HepG2 (cell line): ENCODE data around the gene CYSRT1. TPM values are rescaled to one million over a fixed set of nuclear protein-coding genes. Genes with fewer than 3 reads are reported as not detected.
A peak's percentile ranks its signal among the peaks of the same experiment; 100 is the strongest.

ENCODE experiments used
- ATF2 ChIP-seq: sonication (generic); formaldehyde crosslinking; IDR thresholded peaks from 2 replicates; pipeline ENCODE4 v1.4.0; 2020; ENCODE audit warnings: missing genetic modification reagents
- ATF6 ChIP-seq: sonication (generic); formaldehyde crosslinking; conservative IDR thresholded peaks from 2 replicates; pipeline ENCODE4 v1.4.0; 2020; ENCODE audit warnings: missing genetic modification reagents
- BRCA1 ChIP-seq: sonication (generic); formaldehyde crosslinking; IDR thresholded peaks from 2 replicates; pipeline ENCODE4 v1.4.0; 2020; ENCODE audit warnings: missing genetic modification reagents
- CEBPG ChIP-seq: IDR thresholded peaks from 2 replicates; pipeline ENCODE4 v1.6.1; 2016
- EHMT2 ChIP-seq: fragments of 200-600 bp; sonication (generic); IDR thresholded peaks from 2 replicates; pipeline ENCODE4 v1.7.0; 2017; ENCODE audit warnings: antibody characterized with exemption, low read depth, low read length, borderline replicate concordance
- FOXA3 ChIP-seq: IDR thresholded peaks from 2 replicates; pipeline ENCODE4 v1.6.1; 2016; ENCODE audit warnings: missing genetic modification reagents, missing compliant biosample characterization
- KDM1A ChIP-seq: IDR thresholded peaks from 2 replicates; pipeline ENCODE4 v1.6.1; 2016; ENCODE audit warnings: missing compliant biosample characterization
- MBD4 ChIP-seq: IDR thresholded peaks from 2 replicates; pipeline ENCODE4 v1.6.1; 2012; ENCODE audit warnings: low read length, inconsistent platforms, borderline replicate concordance
- MTF1 ChIP-seq: sonication (generic); formaldehyde crosslinking; IDR thresholded peaks from 2 replicates; pipeline ENCODE4 v1.5.0; 2020; ENCODE audit warnings: missing genetic modification reagents
- NCOA1 ChIP-seq: sonication (generic); formaldehyde crosslinking; IDR thresholded peaks from 2 replicates; pipeline ENCODE4 v1.9.0; 2021; ENCODE audit warnings: missing genetic modification reagents
- RAD51 ChIP-seq: fragments of 450-650 bp; IDR thresholded peaks from 2 replicates; pipeline ENCODE4 v1.6.1; 2016; ENCODE audit warnings: borderline replicate concordance
- RFXANK ChIP-seq: IDR thresholded peaks from 2 replicates; pipeline ENCODE4 v1.6.1; 2016
- SRSF4 ChIP-seq: fragments of 200-400 bp; formaldehyde crosslinking; IDR thresholded peaks from one replicate; pipeline ENCODE4 v1.6.1; 2018; ENCODE audit warnings: mild to moderate bottlenecking, low read depth, low read length, moderate library complexity; ENCODE audit not compliant: poor library complexity, severe bottlenecking
- STAT5B ChIP-seq: sonication (generic); formaldehyde crosslinking; IDR thresholded peaks from 2 replicates; pipeline ENCODE4 v1.4.0; 2020; ENCODE audit warnings: missing genetic modification reagents
- TAF1 ChIP-seq: sonication (generic); formaldehyde crosslinking; IDR thresholded peaks from 2 replicates; pipeline ENCODE4 v1.4.0; 2020; ENCODE audit warnings: missing genetic modification reagents
- ZBTB8A ChIP-seq: sonication (generic); formaldehyde crosslinking; IDR thresholded peaks from 2 replicates; pipeline ENCODE4 v1.4.0; 2020; ENCODE audit warnings: mild to moderate bottlenecking, low read depth, missing genetic modification reagents, borderline replicate concordance
- ZNF616 ChIP-seq: sonication (generic); formaldehyde crosslinking; IDR thresholded peaks from 2 replicates; pipeline ENCODE4 v1.5.0; 2020; ENCODE audit warnings: low read depth, mild to moderate bottlenecking, missing genetic modification reagents
- polyA plus RNA-seq, 8 experiments: library from polyadenylated mRNA; depleted of rRNA in 3 of 8; stranded (reverse) in 7 of 8; unstranded in 1 of 8; fragments of >200 nt; fragmentation: Illumina TruSeq in 4 of 8; extraction: Trizol in 4 of 8; gene quantifications; 2 replicates each; pipeline versions ENCODE4 v1.2.1 to v1.2.3, GENCODE V29; 2011 to 2016; ENCODE audit warnings: low read depth in 4 of 8, missing spikeins in 1 of 8, mixed read lengths in 1 of 8; ENCODE audit not compliant: insufficient read depth in 1 of 8
- total RNA-seq, 5 experiments: library from RNA; depleted of rRNA; stranded (reverse); fragments of >200 nt; fragmentation: Illumina TruSeq; extraction: Trizol; gene quantifications; 2 replicates each; pipeline ENCODE4 v1.2.3, GENCODE V29; 2016; ENCODE audit warnings: low read depth in 1 of 5
- TF ChIP-seq, protein P1 (sequence below): sonication (generic); formaldehyde crosslinking; IDR thresholded peaks from 2 replicates; pipeline ENCODE4 v1.8.1; 2023; ENCODE audit warnings: missing genetic modification reagents, inconsistent platforms, borderline replicate concordance
- TF ChIP-seq, protein P2 (sequence below): sonication (generic); formaldehyde crosslinking; IDR thresholded peaks from 2 replicates; pipeline ENCODE4 v1.8.1; 2022; ENCODE audit warnings: low read depth, mild to moderate bottlenecking, missing genetic modification reagents
- TF ChIP-seq, protein P3 (sequence below): sonication (generic); formaldehyde crosslinking; IDR thresholded peaks from 2 replicates; pipeline ENCODE4 v1.8.0; 2022; ENCODE audit warnings: missing genetic modification reagents, mild to moderate bottlenecking, moderate library complexity, borderline replicate concordance

CYSRT1 gene
- total and polyA plus RNA-seq, 2 of the 13 experiments (the other 11 are each of a cell fraction or from before 2014, with no cell fraction given) = 1.5 to 2.1 TPM

DNA sequence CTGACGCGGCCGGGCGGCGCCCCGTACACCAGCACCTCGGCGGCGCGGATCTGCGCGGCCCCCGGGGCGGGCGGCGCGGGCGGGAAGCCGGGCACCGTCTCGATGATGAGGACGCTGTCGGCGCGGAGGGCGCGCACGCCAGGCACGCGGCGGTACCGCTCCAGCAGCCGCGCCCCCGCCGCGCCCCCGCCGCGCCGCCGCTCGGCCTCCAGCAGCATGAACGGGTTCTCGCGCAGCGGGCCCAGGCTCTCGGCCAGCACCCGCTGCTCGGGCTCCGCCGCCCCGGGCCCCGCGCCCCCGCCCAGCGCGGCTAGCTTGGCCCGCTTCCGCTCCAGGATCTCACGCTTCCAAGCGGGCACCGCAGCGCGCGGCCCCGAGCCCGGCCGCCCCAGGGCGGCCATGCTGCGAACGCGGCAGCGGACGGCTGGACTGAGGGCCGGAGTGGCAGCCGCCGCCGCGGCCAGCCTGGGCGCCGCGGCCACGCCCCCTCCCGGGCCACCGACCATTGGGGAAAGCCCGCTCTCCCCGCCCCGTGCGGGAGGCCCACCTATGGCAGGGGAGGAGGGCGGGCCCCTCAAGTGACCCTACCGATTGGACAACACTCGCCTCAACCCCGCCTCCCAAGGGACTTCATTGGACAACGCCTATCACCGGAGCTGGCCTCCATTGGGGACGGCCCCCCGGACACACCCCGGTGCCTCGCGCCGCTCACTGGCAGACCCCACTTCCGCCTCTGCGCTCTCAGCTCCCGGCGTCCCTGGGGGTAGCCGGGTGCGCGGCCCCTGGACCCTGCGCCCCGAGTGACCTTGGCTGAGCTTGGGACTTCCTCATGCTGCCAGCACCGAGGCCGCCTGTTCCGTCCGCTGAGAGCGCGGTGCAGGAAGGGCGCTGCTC is 24.4 kb upstream of the CYSRT1 start, which contains the start of gene TPRN (continued):
- TF ChIP-seq MBD4 (no peak), STAT5B (CRISPR knock-in tag) (0 out of 2 replicates have a peak, but pooled peaks have one; percentile 29), CEBPG (peak; percentile 18; the same call in 1 of the 2 replicates), ZNF616 (CRISPR knock-in tag) (no peak), RAD51 (no peak), ATF2 (peak; percentile 60; the same call in 1 of the 2 replicates), NCOA1 (CRISPR knock-in tag) (no peak), KDM1A (CRISPR knock-in tag) (no peak), TAF1 (CRISPR knock-in tag) (peak; percentile 89), ZBTB8A (no peak), BRCA1 (CRISPR knock-in tag) (no peak), SRSF4 (no peak), RFXANK (CRISPR knock-in tag) (0 out of 2 replicates have a peak, but pooled peaks have one; percentile 76), ATF6 (CRISPR knock-in tag) (no peak), EHMT2 (no peak), MTF1 (CRISPR knock-in tag) (0 out of 2 replicates have a peak, but pooled peaks have one; percentile 16), FOXA3 (CRISPR knock-in tag) (peak; percentile 65)
- TF ChIP-seq, protein P1, sequence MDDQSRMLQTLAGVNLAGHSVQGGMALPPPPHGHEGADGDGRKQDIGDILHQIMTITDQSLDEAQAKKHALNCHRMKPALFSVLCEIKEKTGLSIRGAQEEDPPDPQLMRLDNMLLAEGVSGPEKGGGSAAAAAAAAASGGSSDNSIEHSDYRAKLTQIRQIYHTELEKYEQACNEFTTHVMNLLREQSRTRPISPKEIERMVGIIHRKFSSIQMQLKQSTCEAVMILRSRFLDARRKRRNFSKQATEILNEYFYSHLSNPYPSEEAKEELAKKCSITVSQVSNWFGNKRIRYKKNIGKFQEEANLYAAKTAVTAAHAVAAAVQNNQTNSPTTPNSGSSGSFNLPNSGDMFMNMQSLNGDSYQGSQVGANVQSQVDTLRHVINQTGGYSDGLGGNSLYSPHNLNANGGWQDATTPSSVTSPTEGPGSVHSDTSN (CRISPR knock-in tag) = no peak
- TF ChIP-seq, protein P2, sequence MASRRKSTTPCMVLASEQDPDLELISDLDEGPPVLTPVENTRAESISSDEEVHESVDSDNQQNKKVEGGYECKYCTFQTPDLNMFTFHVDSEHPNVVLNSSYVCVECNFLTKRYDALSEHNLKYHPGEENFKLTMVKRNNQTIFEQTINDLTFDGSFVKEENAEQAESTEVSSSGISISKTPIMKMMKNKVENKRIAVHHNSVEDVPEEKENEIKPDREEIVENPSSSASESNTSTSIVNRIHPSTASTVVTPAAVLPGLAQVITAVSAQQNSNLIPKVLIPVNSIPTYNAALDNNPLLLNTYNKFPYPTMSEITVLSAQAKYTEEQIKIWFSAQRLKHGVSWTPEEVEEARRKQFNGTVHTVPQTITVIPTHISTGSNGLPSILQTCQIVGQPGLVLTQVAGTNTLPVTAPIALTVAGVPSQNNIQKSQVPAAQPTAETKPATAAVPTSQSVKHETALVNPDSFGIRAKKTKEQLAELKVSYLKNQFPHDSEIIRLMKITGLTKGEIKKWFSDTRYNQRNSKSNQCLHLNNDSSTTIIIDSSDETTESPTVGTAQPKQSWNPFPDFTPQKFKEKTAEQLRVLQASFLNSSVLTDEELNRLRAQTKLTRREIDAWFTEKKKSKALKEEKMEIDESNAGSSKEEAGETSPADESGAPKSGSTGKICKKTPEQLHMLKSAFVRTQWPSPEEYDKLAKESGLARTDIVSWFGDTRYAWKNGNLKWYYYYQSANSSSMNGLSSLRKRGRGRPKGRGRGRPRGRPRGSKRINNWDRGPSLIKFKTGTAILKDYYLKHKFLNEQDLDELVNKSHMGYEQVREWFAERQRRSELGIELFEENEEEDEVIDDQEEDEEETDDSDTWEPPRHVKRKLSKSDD = peak; percentile 80; the same call in 1 of the 2 replicates
- TF ChIP-seq, protein P3, sequence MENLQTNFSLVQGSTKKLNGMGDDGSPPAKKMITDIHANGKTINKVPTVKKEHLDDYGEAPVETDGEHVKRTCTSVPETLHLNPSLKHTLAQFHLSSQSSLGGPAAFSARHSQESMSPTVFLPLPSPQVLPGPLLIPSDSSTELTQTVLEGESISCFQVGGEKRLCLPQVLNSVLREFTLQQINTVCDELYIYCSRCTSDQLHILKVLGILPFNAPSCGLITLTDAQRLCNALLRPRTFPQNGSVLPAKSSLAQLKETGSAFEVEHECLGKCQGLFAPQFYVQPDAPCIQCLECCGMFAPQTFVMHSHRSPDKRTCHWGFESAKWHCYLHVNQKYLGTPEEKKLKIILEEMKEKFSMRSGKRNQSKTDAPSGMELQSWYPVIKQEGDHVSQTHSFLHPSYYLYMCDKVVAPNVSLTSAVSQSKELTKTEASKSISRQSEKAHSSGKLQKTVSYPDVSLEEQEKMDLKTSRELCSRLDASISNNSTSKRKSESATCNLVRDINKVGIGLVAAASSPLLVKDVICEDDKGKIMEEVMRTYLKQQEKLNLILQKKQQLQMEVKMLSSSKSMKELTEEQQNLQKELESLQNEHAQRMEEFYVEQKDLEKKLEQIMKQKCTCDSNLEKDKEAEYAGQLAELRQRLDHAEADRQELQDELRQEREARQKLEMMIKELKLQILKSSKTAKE (CRISPR knock-in tag) = peak; percentile 75; the same call in 1 of the 2 replicates
